ENCODE results near the gene GMDS. TPM values are rescaled to one million over a fixed set of nuclear protein-coding genes. Genes with fewer than 3 reads are reported as not detected.

The GMDS gene
- total and polyA plus RNA-seq, 2 donors (not counting 3 experiments of a cell fraction or from before 2014, with no cell fraction given), result 9.8 to 23.5 TPM

- intact Hi-C loops (cut with micrococcal nuclease), result no loop called here
- H3K4me2 ChIP-seq (ENCODE audit: insufficient read depth, low read length), result no peak overlapping the region
Observed at GRCh38 chr6:1636971-1637871, 608.2 kb downstream of the GMDS start.

GRCh38 chr6:1636272-1636825 is 609.1 kb downstream of the GMDS start:
- Histone ChIP-seq H3K4me2 (ENCODE audit: insufficient read depth, low read length) (no peak overlapping the region), H3K27ac (ENCODE audit: insufficient read depth, low read depth, low read length) (no peak overlapping the region), H3K9me1 (replicated peaks; ENCODE audit: control insufficient read depth, extremely low read depth, insufficient read depth, low read length) (no peaks in the 10 kb centered on the region), H3K9me3 (replicated peaks; ENCODE audit: control insufficient read depth, insufficient read depth, low read length) (no peaks in the 10 kb centered on the region), H3K4me1 (ENCODE audit: control insufficient read depth, extremely low read depth, insufficient read depth, low read length) (peaks cover 5% of the 10 kb centered on the region), H3K36me3 (ENCODE audit: control insufficient read depth in 2 of 2, extremely low read depth in 1 of 2, insufficient read depth in 2 of 2, low read length in 2 of 2) (no peaks in the 10 kb centered on the region), H3K79me2 (ENCODE audit: control insufficient read depth, insufficient read depth, low read length) (no peaks in the 10 kb centered on the region), H2AFZ (ENCODE audit: low read depth, low read length) (no peak overlapping the region), H4K20me1 (replicated peaks; ENCODE audit: control insufficient read depth, extremely low read depth, insufficient read depth, low read length) (no peaks in the 10 kb centered on the region), H3K27me3 (ENCODE audit: control insufficient read depth in 2 of 2, insufficient read depth in 2 of 2, low read length in 2 of 2) (no peaks in the 10 kb centered on the region), H3K4me3 (replicated peaks in 1 of 3; ENCODE audit: insufficient read depth in 1 of 3, low read depth in 1 of 3, low read length in 3 of 3) (no peak overlapping the region), H3K9ac (replicated peaks; ENCODE audit: extremely low read depth, insufficient read depth, low read length) (no peak overlapping the region)
- DNase-seq (ENCODE audit: low read depth, low spot score) (no peak), FAIRE-seq (no peak)
- ChIA-PET POLR2A (no interaction called here), CTCF (interaction anchor here (0.8 to 1.5 kb wide), 2 partner anchors 12 to 718 kb away, joined by 3 to 4 read pairs; no protein-coding TSS in a partner anchor)
- intact Hi-C loops (cut with micrococcal nuclease), result no loop called here
- dilution Hi-C loops (cut with MboI; ENCODE audit: extremely low pct_ligation_motif_present, low sequenced_read_pairs), result no loop called here
- BruUV-seq (replicated peaks), result no TSS peak
- TF ChIP-seq MAX (IDR thresholded peaks at IDR 0.05; ENCODE audit: insufficient read depth, insufficient read length), result no peak
- no peak for TF ChIP-seq GATA2 (IDR thresholded peaks at IDR 0.05; ENCODE audit: insufficient read depth, insufficient read length, low read depth, low read length)
- TF ChIP-seq EZH2 (IDR thresholded peaks at IDR 0.05; ENCODE audit: borderline replicate concordance, low read depth, low read length, severe bottlenecking), result no peak

More at GRCh38 chr6:1636971-1637871, 608.2 kb downstream of the GMDS start:
- ChIA-PET CTCF (no interaction called here), POLR2A (no interaction called here)
- FAIRE-seq (no peak), DNase-seq (ENCODE audit: low read depth, low spot score) (no peak)
- dilution Hi-C loops (cut with MboI; ENCODE audit: extremely low pct_ligation_motif_present, low sequenced_read_pairs), result no loop called here
- H2AFZ ChIP-seq (ENCODE audit: low read depth, low read length), result no peak overlapping the region
- H3K36me3 ChIP-seq (ENCODE audit: control insufficient read depth in 2 of 2, extremely low read depth in 1 of 2, insufficient read depth in 2 of 2, low read length in 2 of 2), result no peaks in the 10 kb centered on the region
- H3K4me3 ChIP-seq (replicated peaks in 1 of 3; ENCODE audit: insufficient read depth in 1 of 3, low read depth in 1 of 3, low read length in 3 of 3), result no peak overlapping the region
- H3K4me1 ChIP-seq (ENCODE audit: control insufficient read depth, extremely low read depth, insufficient read depth, low read length), result peaks cover 9% of the 10 kb centered on the region
- TF ChIP-seq POLR2AphosphoS5 (IDR thresholded peaks at IDR 0.05; ENCODE audit: insufficient read depth, low read depth, low read length) (no peak), MYC (IDR thresholded peaks at IDR 0.05; ENCODE audit: low read depth, low read length) (no peak), EZH2 (IDR thresholded peaks at IDR 0.05; ENCODE audit: borderline replicate concordance, low read depth, low read length, severe bottlenecking) (no peak), POLR2A (IDR thresholded peaks at IDR 0.05; ENCODE audit: low read depth, low read length) (no peak)
- H3K9ac ChIP-seq (replicated peaks; ENCODE audit: extremely low read depth, insufficient read depth, low read length), result no peak overlapping the region
- H3K79me2 ChIP-seq (ENCODE audit: control insufficient read depth, insufficient read depth, low read length), result no peaks in the 10 kb centered on the region
- BruUV-seq (replicated peaks), result no TSS peak
- no peaks in the 10 kb centered on the region for H3K9me1 ChIP-seq (replicated peaks; ENCODE audit: control insufficient read depth, extremely low read depth, insufficient read depth, low read length)
- no peaks in the 10 kb centered on the region for H3K9me3 ChIP-seq (replicated peaks; ENCODE audit: control insufficient read depth, insufficient read depth, low read length)
- H4K20me1 ChIP-seq (replicated peaks; ENCODE audit: control insufficient read depth, extremely low read depth, insufficient read depth, low read length), result no peaks in the 10 kb centered on the region
- no peaks in the 10 kb centered on the region for H3K27me3 ChIP-seq (ENCODE audit: control insufficient read depth in 2 of 2, insufficient read depth in 2 of 2, low read length in 2 of 2)
- no peak overlapping the region for H3K27ac ChIP-seq (ENCODE audit: insufficient read depth, low read depth, low read length)

Data from endothelial cell of umbilical vein (primary cell).